SK-N-SH (cell line): ENCODE measurements around the gene MEIKIN. TPM values are rescaled to one million over a fixed set of nuclear protein-coding genes. Genes with fewer than 3 reads are reported as not detected.

Experiments
- CTCF ChIA-PET: fragments of 300-600, 350-600 bp; formaldehyde crosslinking; extraction: SDS; loops from one replicate; lab custom pipeline; 2021; lab: Yijun Ruan, JAX
- POLR2A ChIA-PET: fragments of 350-600 bp; sonication (Branson Sonifier 250); formaldehyde crosslinking; extraction: SDS; loops from one replicate; lab custom pipeline; 2020; ENCODE audit warnings: antibody characterized with exemption, inconsistent platforms; lab: Yijun Ruan, JAX
- DNase-seq: peaks from one replicate; pipeline ENCODE4 v3.0.0; 2012
- H2AFZ ChIP-seq: fragments of 200-600 bp; sonication (generic); 2 replicates; pipeline ENCODE4 v1.8.1; 2016; ENCODE audit warnings: antibody characterized with exemption, mild to moderate bottlenecking, low read depth
- H3F3A ChIP-seq: fragments of 200-600 bp; sonication (generic); replicated peaks from 2 replicates; pipeline ENCODE3; 2016; ENCODE audit warnings: antibody characterized with exemption, mild to moderate bottlenecking; ENCODE audit not compliant: insufficient read depth
- H3K27ac ChIP-seq, 2 experiments: fragments of 200-500 bp in 1 of 2; fragments of 200-600 bp in 1 of 2; sonication (Bioruptor generic) in 1 of 2; sonication (generic), shearing (Covaris generic) in 1 of 2; 2 replicates each; pipeline versions ENCODE4 v1.5.1 to v1.6.1; 2014 to 2016; ENCODE audit warnings: low read depth in 2 of 2, inconsistent platforms in 1 of 2, low read length in 1 of 2, mild to moderate bottlenecking in 1 of 2, mixed read lengths in 1 of 2
- H3K27me3 ChIP-seq: fragments of 200-600 bp; sonication (generic), shearing (Covaris generic); 2 replicates; pipeline ENCODE4 v1.6.1; 2016; ENCODE audit warnings: mixed run types; ENCODE audit not compliant: insufficient read depth
- H3K36me3 ChIP-seq, 2 experiments: fragments of 200-500 bp in 1 of 2; fragments of 200-600 bp in 1 of 2; sonication (Bioruptor generic) in 1 of 2; sonication (generic) in 1 of 2; replicated peaks in 1 of 2; 2 replicates each; pipeline versions ENCODE3 to v1.5.1; 2014 to 2016; ENCODE audit warnings: low read length in 1 of 2, mild to moderate bottlenecking in 1 of 2; ENCODE audit not compliant: insufficient read depth in 2 of 2, control insufficient read depth in 1 of 2
- H3K4me1 ChIP-seq, 2 experiments: fragments of 200-500 bp in 1 of 2; fragments of 200-600 bp in 1 of 2; sonication (Bioruptor generic) in 1 of 2; sonication (generic), shearing (Covaris generic) in 1 of 2; 2 replicates each; pipeline versions ENCODE4 v1.5.1 to v1.6.1; 2014 to 2016; ENCODE audit warnings: low read depth in 1 of 2, low read length in 1 of 2, mixed run types in 1 of 2; ENCODE audit not compliant: insufficient read depth in 2 of 2, control insufficient read depth in 1 of 2
- H3K4me2 ChIP-seq: fragments of 200-600 bp; sonication (generic), shearing (Covaris generic); 2 replicates; pipeline ENCODE4 v1.6.1; 2017; ENCODE audit warnings: mixed run types
- H3K4me3 ChIP-seq, 2 experiments: fragments of 200-500 bp in 1 of 2; fragments of 200-600 bp in 1 of 2; sonication (Bioruptor generic) in 1 of 2; sonication (generic), shearing (Covaris generic) in 1 of 2; 2 replicates each; pipeline versions ENCODE4 v1.5.1 to v1.8.1; 2014 to 2016; ENCODE audit warnings: low read depth in 2 of 2, inconsistent platforms in 1 of 2, low read length in 1 of 2, mild to moderate bottlenecking in 1 of 2, mixed read lengths in 1 of 2, moderate library complexity in 1 of 2
- H3K79me2 ChIP-seq: fragments of 200-600 bp; sonication (generic); 2 replicates; pipeline ENCODE4 v1.8.1; 2017; ENCODE audit warnings: mild to moderate bottlenecking; ENCODE audit not compliant: insufficient read depth
- H3K9ac ChIP-seq: fragments of 200-600 bp; sonication (generic); 2 replicates; pipeline ENCODE4 v1.6.1; 2017; ENCODE audit warnings: mixed run types
- H3K9me2 ChIP-seq: fragments of 200-600 bp; sonication (generic); 2 replicates; pipeline ENCODE4 v1.6.1; 2017; ENCODE audit warnings: mixed run types
- H3K9me3 ChIP-seq: fragments of 200-600 bp; sonication (generic); 2 replicates; pipeline ENCODE4 v1.6.1; 2017; ENCODE audit warnings: mixed run types, mild to moderate bottlenecking, moderate library complexity
- H4K20me1 ChIP-seq: fragments of 200-600 bp; sonication (generic); 2 replicates; pipeline ENCODE4 v1.6.1; 2017; ENCODE audit warnings: mild to moderate bottlenecking, mixed run types; ENCODE audit not compliant: insufficient read depth
- CHD2 ChIP-seq: fragments of 150-350 bp; IDR thresholded peaks from 2 replicates; pipeline ENCODE4 v1.6.1; 2018; ENCODE audit warnings: low read length; ENCODE audit not compliant: partially characterized antibody
- CTCF ChIP-seq: fragments of 200-600 bp; sonication (generic); IDR thresholded peaks from 2 replicates; pipeline ENCODE4 v1.6.1; 2017; ENCODE audit warnings: antibody characterized with exemption, mild to moderate bottlenecking, moderate library complexity
- ELF1 ChIP-seq: IDR thresholded peaks from 2 replicates; pipeline ENCODE4 v1.4.0; 2012
- EP300 ChIP-seq, 2 experiments: IDR thresholded peaks; 2 replicates each; pipeline versions ENCODE4 v1.4.0 to v1.6.1; 2012; ENCODE audit warnings: borderline replicate concordance in 1 of 2, low read depth in 1 of 2, low read length in 1 of 2
- EZH2phosphoT487 ChIP-seq: fragments of 200-600 bp; sonication (generic); IDR thresholded peaks from 2 replicates; pipeline ENCODE4 v1.6.1; 2017; ENCODE audit warnings: low read depth, mixed run types, mild to moderate bottlenecking, antibody characterized with exemption, moderate library complexity, borderline replicate concordance
- FOXJ3 ChIP-seq: sonication (generic); formaldehyde crosslinking; IDR thresholded peaks from 2 replicates; pipeline ENCODE4 v1.5.1; 2020; ENCODE audit warnings: mild to moderate bottlenecking, missing genetic modification reagents
- MAX ChIP-seq: IDR thresholded peaks from 2 replicates; pipeline ENCODE4 v1.4.0; 2012; ENCODE audit warnings: low read depth
- NRF1 ChIP-seq: IDR thresholded peaks from 2 replicates; pipeline ENCODE4 v1.6.1; 2012; ENCODE audit warnings: low read depth, mild to moderate bottlenecking, low read length
- REST ChIP-seq: IDR thresholded peaks from 2 replicates; pipeline ENCODE4 v1.6.1; 2012; ENCODE audit warnings: mild to moderate bottlenecking, low read depth, low read length, moderate library complexity
- RFX5 ChIP-seq: IDR thresholded peaks from 2 replicates; pipeline ENCODE4 v1.6.1; 2012; ENCODE audit warnings: mild to moderate bottlenecking, improper control_type of control experiment, low read length
- TAF1 ChIP-seq: IDR thresholded peaks from 2 replicates; pipeline ENCODE4 v1.6.1; 2012; ENCODE audit warnings: low read depth, mild to moderate bottlenecking, low read length, moderate library complexity, borderline replicate concordance
- USF1 ChIP-seq: IDR thresholded peaks from 2 replicates; pipeline ENCODE4 v1.4.0; 2012; ENCODE audit warnings: low read depth, borderline replicate concordance
- YY1 ChIP-seq: IDR thresholded peaks from 2 replicates; pipeline ENCODE4 v1.4.0; 2012; ENCODE audit warnings: low read depth, mild to moderate bottlenecking
- ZBTB33 ChIP-seq: IDR thresholded peaks from 2 replicates; pipeline ENCODE4 v1.4.0; 2012; ENCODE audit warnings: low read depth, borderline replicate concordance
- WGBS: methylation state at CpG from one replicate; pipeline ENCODE4 v1.1.6; 2017; ENCODE audit warnings: low lambda C conversion rate; 5-methylcytosine and 5-hydroxymethylcytosine counted together
- polyA plus RNA-seq, 3 experiments: library from polyadenylated mRNA; depleted of rRNA; stranded (reverse); fragments of >200 nt; gene quantifications; 2 replicates each; pipeline ENCODE4 v1.2.3, GENCODE V29; 2012

MEIKIN gene
- polyA plus RNA-seq, 1 of the 3 experiments (the other 2 are of a cell fraction), result not detected

- Histone ChIP-seq H3K36me3 (no peaks in the 10 kb centered on the region), H3K79me2 (no peaks in the 10 kb centered on the region), H3K9ac (no peak overlapping the region), H3F3A (no peaks in the 10 kb centered on the region), H4K20me1 (no peaks in the 10 kb centered on the region), H3K27ac (no peak overlapping the region), H3K9me3 (peaks cover 16% of the 10 kb centered on the region), H3K4me1 (no peaks in the 10 kb centered on the region), H3K4me2 (no peak overlapping the region), H3K9me2 (0 out of 2 replicates have a peak, but pooled peaks cover 7% of the 10 kb centered on the region), H2AFZ (no peak overlapping the region), H3K4me3 (no peak overlapping the region), H3K27me3 (no peaks in the 10 kb centered on the region)
- ChIA-PET CTCF (no interaction called here), POLR2A (no interaction called here)
- TF ChIP-seq CHD2 (no peak), TAF1 (no peak), CTCF (no peak), RFX5 (no peak), EP300 (IDR thresholded peaks at IDR 0.05; ENCODE audit: borderline replicate concordance in 1 of 2, low read depth in 1 of 2, low read length in 1 of 2) (no peak), MAX (no peak)
- DNase-seq, result no peak
- 0% methylated on average over 2 of the region's 2 CpGs for WGBS
These were observed 96.8 kb downstream of the MEIKIN start for GRCh38 chr5:131848662-131849061.

GRCh38 chr5:131846536-131846935 lies 98.9 kb downstream of the MEIKIN start:
- peaks cover 16% of the 10 kb centered on the region for H3K9me3 ChIP-seq
- no peaks in the 10 kb centered on the region for H3K79me2 ChIP-seq
- no peaks in the 10 kb centered on the region for H3F3A ChIP-seq
- no peaks in the 10 kb centered on the region for H3K36me3 ChIP-seq
- no peak overlapping the region for H3K4me3 ChIP-seq
- H3K27me3 ChIP-seq, result no peaks in the 10 kb centered on the region
- 0% methylated on average over 1 of the region's 1 CpG for WGBS
- no peaks in the 10 kb centered on the region for H4K20me1 ChIP-seq
- CTCF ChIA-PET, result no interaction called here
- H3K27ac ChIP-seq, result no peak overlapping the region
- TF ChIP-seq USF1, result no peak
- TF ChIP-seq YY1, result no peak
- TF ChIP-seq ZBTB33, result no peak
- no peak for TF ChIP-seq RFX5
- no peak for TF ChIP-seq EZH2phosphoT487
- no peak for TF ChIP-seq MAX
- no peak for TF ChIP-seq NRF1
- TF ChIP-seq REST, result no peak
- no peak for TF ChIP-seq TAF1
- no peak for TF ChIP-seq ELF1
- TF ChIP-seq FOXJ3 (CRISPR knock-in tag), result no peak
- no peak for DNase-seq
- POLR2A ChIA-PET, result no interaction called here
- no peak overlapping the region for H3K9ac ChIP-seq
- no peak overlapping the region for H2AFZ ChIP-seq
- H3K4me2 ChIP-seq, result no peak overlapping the region
- no peaks in the 10 kb centered on the region for H3K4me1 ChIP-seq
- 0 out of 2 replicates have a peak, but pooled peaks cover 7% of the 10 kb centered on the region for H3K9me2 ChIP-seq
